Measurements from ENCODE around the gene NHLRC4. TPM values are rescaled to one million over a fixed set of nuclear protein-coding genes. Genes with fewer than 3 reads are reported as not detected.
A peak's percentile ranks its signal among the peaks of the same experiment; 100 is the strongest.

NHLRC4 gene
- total RNA-seq, 1 experiment from 2014 or later = 0.44 TPM

- ATAC-seq (no peak), DNase-seq (no peak)
- CTCF ChIA-PET = no interaction called here
- Histone ChIP-seq H3K27ac (ENCODE audit: low read length) (peak overlapping the region; percentile 28), H4K20me1 (ENCODE audit: low read length) (peaks cover 12% of the 10 kb centered on the region; the same call in 1 of the 2 replicates), H3K9me2 (replicated peaks; ENCODE audit: low read length) (no peaks in the 10 kb centered on the region), H3K4me2 (ENCODE audit: low read length) (peak overlapping the region; percentile 51), H3K9ac (ENCODE audit: low read length) (no peak overlapping the region), H3F3A (ENCODE audit: low read length, unreplicated experiment) (no peaks in the 10 kb centered on the region), H3K4me3 (ENCODE audit: low read length) (no peak overlapping the region), H3K4me1 (ENCODE audit: insufficient read depth, low read length) (peaks cover 28% of the 10 kb centered on the region), H3K9me3 (ENCODE audit: low read length) (no peaks in the 10 kb centered on the region), H3K36me3 (ENCODE audit: low read depth, low read length) (no peaks in the 10 kb centered on the region), H3K79me2 (ENCODE audit: low read length) (peaks cover 73% of the 10 kb centered on the region), H2AFZ (ENCODE audit: low read length) (no peak overlapping the region), H3K27me3 (ENCODE audit: low read length) (no peaks in the 10 kb centered on the region)
- POLR2A ChIA-PET (ENCODE audit: unreplicated experiment) = interaction anchor here (1.0 kb wide), 1 partner anchor 52 kb away, joined by 5 read pairs; no protein-coding TSS in a partner anchor
- intact Hi-C loops (cut with micrococcal nuclease) = no loop called here
- BruUV-seq (replicated peaks) = no TSS peak
- TF ChIP-seq EZH2 (IDR thresholded peaks at IDR 0.05; ENCODE audit: low read length, unreplicated experiment) (no peak), EZH2phosphoT487 (IDR thresholded peaks at IDR 0.05; ENCODE audit: borderline replicate concordance, low read length) (no peak)
These were observed 25.9 kb downstream of the NHLRC4 start for GRCh38 chr16:592518-593306.

DNA sequence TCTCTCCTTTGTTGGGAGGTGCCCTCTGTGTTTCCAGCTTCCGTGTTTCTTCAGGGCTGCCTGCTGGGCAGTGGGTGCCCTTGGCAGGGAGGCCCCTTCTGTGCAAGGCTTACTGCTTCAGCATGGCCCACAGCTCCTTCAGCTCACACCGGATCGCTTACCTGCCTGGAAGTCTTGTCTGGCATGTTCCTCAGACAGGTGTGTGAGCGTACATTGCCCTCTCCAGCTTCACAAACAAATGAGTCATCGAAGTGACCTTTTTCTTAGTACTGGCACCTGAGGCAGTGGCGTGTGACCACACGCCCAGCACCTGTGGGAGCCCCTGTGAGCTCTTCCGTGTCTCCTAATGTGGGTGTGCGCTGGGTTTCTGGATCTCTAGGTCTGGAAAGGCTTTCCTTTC is 26.6 kb downstream of the NHLRC4 start:
- Histone ChIP-seq H3F3A (ENCODE audit: low read length, unreplicated experiment) (no peaks in the 10 kb centered on the region), H3K36me3 (ENCODE audit: low read depth, low read length) (no peaks in the 10 kb centered on the region), H3K27me3 (ENCODE audit: low read length) (no peaks in the 10 kb centered on the region), H3K4me1 (ENCODE audit: insufficient read depth, low read length) (peaks cover 28% of the 10 kb centered on the region), H2AFZ (ENCODE audit: low read length) (no peak overlapping the region), H3K27ac (ENCODE audit: low read length) (peak overlapping the region; percentile 28), H3K79me2 (ENCODE audit: low read length) (peaks cover 67% of the 10 kb centered on the region), H3K9ac (ENCODE audit: low read length) (no peak overlapping the region), H3K9me2 (replicated peaks; ENCODE audit: low read length) (no peaks in the 10 kb centered on the region), H3K9me3 (ENCODE audit: low read length) (no peaks in the 10 kb centered on the region), H3K4me2 (ENCODE audit: low read length) (peak overlapping the region; percentile 51), H4K20me1 (ENCODE audit: low read length) (peaks cover 12% of the 10 kb centered on the region; the same call in 1 of the 2 replicates), H3K4me3 (ENCODE audit: low read length) (no peak overlapping the region)
- ChIA-PET POLR2A (ENCODE audit: unreplicated experiment) (interaction anchor here (1.0 kb wide), 1 partner anchor 51 kb away, joined by 5 read pairs; no protein-coding TSS in a partner anchor), CTCF (no interaction called here)
- DNase-seq (peak; percentile 77), ATAC-seq (no peak)
- intact Hi-C loops (cut with micrococcal nuclease) = no loop called here
- TF ChIP-seq EZH2 (IDR thresholded peaks at IDR 0.05; ENCODE audit: low read length, unreplicated experiment) = no peak
- TF ChIP-seq CTCF (conservative IDR thresholded peaks at IDR 0.05; ENCODE audit: low read depth, low read length) = no peak
- TF ChIP-seq EZH2phosphoT487 (IDR thresholded peaks at IDR 0.05; ENCODE audit: borderline replicate concordance, low read length) = no peak
- BruUV-seq (replicated peaks) = no TSS peak

DNA sequence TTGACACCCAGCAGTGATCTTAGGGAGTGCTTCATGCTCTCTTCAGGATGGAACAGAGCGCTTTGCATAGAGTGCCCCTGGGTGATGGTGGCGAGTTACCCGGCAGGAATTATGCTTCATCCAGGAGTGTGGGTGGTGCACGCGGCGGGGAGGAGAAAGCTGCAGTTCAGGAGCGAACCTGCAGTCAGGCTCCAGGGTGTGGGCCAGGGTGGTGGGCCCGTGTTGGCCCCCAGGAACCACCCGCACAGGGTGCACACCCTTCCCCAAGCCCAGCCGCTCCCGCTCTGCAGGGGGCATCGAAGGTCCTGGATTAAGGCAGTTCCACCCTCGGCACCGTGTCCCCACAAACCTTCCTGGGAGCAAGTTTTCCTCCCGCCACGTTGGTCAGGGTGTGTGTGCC is 27.0 kb downstream of the NHLRC4 start:
- Histone ChIP-seq H2AFZ (ENCODE audit: low read length) (no peak overlapping the region), H3F3A (ENCODE audit: low read length, unreplicated experiment) (no peaks in the 10 kb centered on the region), H3K79me2 (ENCODE audit: low read length) (peaks cover 63% of the 10 kb centered on the region), H3K9ac (ENCODE audit: low read length) (no peak overlapping the region), H3K27me3 (ENCODE audit: low read length) (no peaks in the 10 kb centered on the region), H3K36me3 (ENCODE audit: low read depth, low read length) (no peaks in the 10 kb centered on the region), H3K9me2 (replicated peaks; ENCODE audit: low read length) (no peaks in the 10 kb centered on the region), H3K4me2 (ENCODE audit: low read length) (0 out of 2 replicates have a peak overlapping the region, but pooled peaks have one; percentile 51), H3K4me1 (ENCODE audit: insufficient read depth, low read length) (peaks cover 28% of the 10 kb centered on the region), H3K27ac (ENCODE audit: low read length) (no peak overlapping the region), H4K20me1 (ENCODE audit: low read length) (peaks cover 12% of the 10 kb centered on the region; the same call in 1 of the 2 replicates), H3K4me3 (ENCODE audit: low read length) (no peak overlapping the region), H3K9me3 (ENCODE audit: low read length) (no peaks in the 10 kb centered on the region)
- intact Hi-C loops (cut with micrococcal nuclease) = no loop called here
- no peak for ATAC-seq
- POLR2A ChIA-PET (ENCODE audit: unreplicated experiment) = interaction anchor here (1.0 kb wide), 1 partner anchor 51 kb away, joined by 5 read pairs; no protein-coding TSS in a partner anchor
- CTCF ChIA-PET = no interaction called here
- no peak for DNase-seq
- no TSS peak for BruUV-seq (replicated peaks)
- TF ChIP-seq CTCF (conservative IDR thresholded peaks at IDR 0.05; ENCODE audit: low read depth, low read length) (no peak), EZH2phosphoT487 (IDR thresholded peaks at IDR 0.05; ENCODE audit: borderline replicate concordance, low read length) (no peak), EZH2 (IDR thresholded peaks at IDR 0.05; ENCODE audit: low read length, unreplicated experiment) (no peak)

Data from PC-3 (cell line).